Fibroblast of lung (primary cell): ENCODE results near the gene SCAPER.
A peak's percentile ranks its signal among the peaks of the same experiment; 100 is the strongest.

ENCODE experiments used
- CTCF ChIP-seq, 2 donors: IDR thresholded peaks in 1 of 2; conservative IDR thresholded peaks in 1 of 2; 1 replicate in 1 of 2; 2 replicates in 1 of 2; pipeline ENCODE4 v1.5.1; 2011 to 2012; ENCODE audit warnings: low read length in 2 of 2, control low read depth in 1 of 2, inconsistent platforms in 1 of 2, low read depth in 1 of 2, mild to moderate bottlenecking in 1 of 2
- EZH2 ChIP-seq: IDR thresholded peaks from 2 replicates; pipeline ENCODE4 v1.5.1; 2012; ENCODE audit warnings: low read length, control low read depth, mild to moderate bottlenecking; ENCODE audit errors: missing control alignments

- peak; percentile 10 to 32 for TF ChIP-seq CTCF (conservative IDR thresholded peaks at IDR 0.05 in 1 of 2, IDR thresholded peaks at IDR 0.05 in 1 of 2; ENCODE audit: low read depth in 1 of 2, low read length in 2 of 2)
- no peak for TF ChIP-seq EZH2
Observed at GRCh38 chr15:76333720-76334437, 571.3 kb downstream of the SCAPER start.
